Stimulated activated naive CD4-positive, alpha-beta T cell (primary cell): ENCODE results near the gene PCBP4.

Source experiments
- DNase-seq, 6 experiments: peaks; one replicate each; lab custom pipeline; 2025; lab: John Stamatoyannopoulos, UW

Gene PCBP4

DNA sequence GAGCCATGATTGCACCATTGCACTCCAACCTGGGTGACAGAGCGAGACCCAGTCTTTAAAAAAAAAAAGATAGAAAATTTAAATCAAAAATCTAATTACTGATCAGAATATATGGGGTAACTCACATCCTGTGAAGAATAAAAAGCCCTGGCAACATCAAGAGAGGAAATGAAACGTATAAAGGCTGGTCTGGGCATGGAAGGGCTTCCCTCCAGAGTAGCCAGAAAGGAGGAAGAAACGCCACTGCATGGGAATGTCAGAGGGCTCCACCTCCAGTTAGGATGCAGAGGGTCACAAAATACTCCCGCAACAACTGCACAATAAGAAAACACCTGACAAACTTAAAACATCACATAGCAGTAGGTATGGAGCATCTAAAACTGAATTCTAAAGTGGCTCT, 59.2 kb downstream of the PCBP4 start:
- no peak for DNase-seq
